Fibroblast of villous mesenchyme (primary cell): Measurements from ENCODE around the gene SLC22A12. TPM values are rescaled to one million over a fixed set of nuclear protein-coding genes. Genes with fewer than 3 reads are reported as not detected.

ENCODE experiments used
- DNase-seq: peaks from one replicate; pipeline ENCODE4 v3.0.0-alpha.2; 2010; ENCODE audit warnings: low read depth
- H3K4me3 ChIP-seq: 2 replicates; pipeline ENCODE4 v1.5.1; 2011; ENCODE audit warnings: low read depth, mild to moderate bottlenecking, low read length
- CTCF ChIP-seq: IDR thresholded peaks from 2 replicates; pipeline ENCODE4 v1.5.1; 2012; ENCODE audit warnings: low read depth, mild to moderate bottlenecking, low read length; ENCODE audit not compliant: insufficient read depth
- total RNA-seq: library from RNA; depleted of rRNA; stranded (reverse); fragments of >200 nt; gene quantifications from 2 replicates; pipeline ENCODE4 v1.2.3, GENCODE V29; 2012

Gene SLC22A12
- total RNA-seq, 1 donor: not detected

- no peak overlapping the region for H3K4me3 ChIP-seq
- TF ChIP-seq CTCF: no peak
- DNase-seq: no peak
Observed at GRCh38 chr11:64642418-64642735, 51.4 kb downstream of the SLC22A12 start.

- TF ChIP-seq CTCF: no peak
- no peak overlapping the region for H3K4me3 ChIP-seq
- no peak for DNase-seq
Observed at GRCh38 chr11:64642871-64643255, 51.8 kb downstream of the SLC22A12 start.

- TF ChIP-seq CTCF: no peak
- H3K4me3 ChIP-seq: no peak overlapping the region
- DNase-seq: no peak
Observed at GRCh38 chr11:64643256-64643881, 52.3 kb downstream of the SLC22A12 start.

- DNase-seq: no peak
- no peak for TF ChIP-seq CTCF
- H3K4me3 ChIP-seq: no peak overlapping the region
Observed at GRCh38 chr11:64643920-64644646, 53.1 kb downstream of the SLC22A12 start.

- DNase-seq: no peak
- no peak overlapping the region for H3K4me3 ChIP-seq
- TF ChIP-seq CTCF: peak; percentile 7
Observed at GRCh38 chr11:64644647-64645275, 53.7 kb downstream of the SLC22A12 start.

- no peak for DNase-seq
- H3K4me3 ChIP-seq: no peak overlapping the region
- TF ChIP-seq CTCF: no peak
Observed at GRCh38 chr11:64647019-64647779, 56.2 kb downstream of the SLC22A12 start.
